Pons (tissue), 1 donor: ENCODE results near the gene CCDC33.

Experiments
- DNase-seq: peaks from one replicate; pipeline ENCODE4 v3.0.0-alpha.2; 2016; ENCODE audit warnings: low spot score

The CCDC33 gene

GRCh38 chr15:74259292-74259648 is 23.1 kb downstream of the CCDC33 start:
- DNase-seq: no peak

- DNase-seq: no peak
Measured at GRCh38 chr15:74259821-74260607, 23.9 kb downstream of the CCDC33 start.

- no peak for DNase-seq
Measured at GRCh38 chr15:74261041-74261440, 24.9 kb downstream of the CCDC33 start.

GRCh38 chr15:74261685-74262084 is 25.6 kb downstream of the CCDC33 start:
- no peak for DNase-seq

GRCh38 chr15:74262151-74262550 is 26.0 kb downstream of the CCDC33 start:
- DNase-seq: no peak

GRCh38 chr15:74262625-74263024 is 26.5 kb downstream of the CCDC33 start:
- no peak for DNase-seq

- no peak for DNase-seq
Measured at GRCh38 chr15:74263466-74263865, 27.3 kb downstream of the CCDC33 start.

- DNase-seq: no peak
Measured at GRCh38 chr15:74264081-74264501, 28.0 kb downstream of the CCDC33 start.

- DNase-seq: no peak
Measured at GRCh38 chr15:74265046-74265639, 29.0 kb downstream of the CCDC33 start.

- DNase-seq: no peak
Measured at GRCh38 chr15:74268020-74268419, 31.9 kb downstream of the CCDC33 start.

- DNase-seq: no peak
Measured at GRCh38 chr15:74269362-74270035, 33.4 kb downstream of the CCDC33 start.

GRCh38 chr15:74270155-74270554 is 34.0 kb downstream of the CCDC33 start:
- DNase-seq: no peak

- DNase-seq: no peak
Measured at GRCh38 chr15:74270854-74271520, 34.9 kb downstream of the CCDC33 start.

- DNase-seq: no peak
Measured at GRCh38 chr15:74272812-74273211, 36.7 kb downstream of the CCDC33 start.

- no peak for DNase-seq
Measured at GRCh38 chr15:74274470-74275038, 38.4 kb downstream of the CCDC33 start.

- DNase-seq: no peak
Measured at GRCh38 chr15:74275957-74276356, 39.8 kb downstream of the CCDC33 start.

GRCh38 chr15:74276560-74276959 is 40.4 kb downstream of the CCDC33 start:
- DNase-seq: no peak

GRCh38 chr15:74277242-74277810 is 41.2 kb downstream of the CCDC33 start:
- no peak for DNase-seq

- no peak for DNase-seq
Measured at GRCh38 chr15:74278207-74278606, 42.1 kb downstream of the CCDC33 start.

- DNase-seq: no peak
Measured at GRCh38 chr15:74281147-74282133, 45.3 kb downstream of the CCDC33 start.

- no peak for DNase-seq
Measured at GRCh38 chr15:74283368-74283767, 47.2 kb downstream of the CCDC33 start.
